Left lung (tissue), 10 donors: ENCODE results near the gene KRT4. TPM values are rescaled to one million over a fixed set of nuclear protein-coding genes. Genes with fewer than 3 reads are reported as not detected.

Experiments used
- ATAC-seq: fragments of 200-7000 bp; cut with Tn5 transposase; one replicate; pipeline ENCODE4 v1.9.1; 2020; ENCODE audit warnings: moderate library complexity
- DNase-seq, 4 donors: peaks; one replicate each; pipeline ENCODE4 v3.0.0-alpha.2; 2013 to 2020
- H3K27ac ChIP-seq, 2 donors: fragments of 200-600 bp; sonication (generic) in 1 of 2; one replicate each; pipeline versions ENCODE4 v1.5.0 to v1.8.0; 2020 to 2021
- H3K27me3 ChIP-seq, 2 donors: fragments of 200-600 bp; sonication (generic) in 1 of 2; one replicate each; pipeline versions ENCODE4 v1.5.0 to v1.8.0; 2020 to 2021
- H3K36me3 ChIP-seq, 2 donors: fragments of 200-600 bp; sonication (generic) in 1 of 2; one replicate each; pipeline versions ENCODE4 v1.5.0 to v1.8.0; 2020 to 2021
- H3K4me1 ChIP-seq, 2 donors: fragments of 200-600 bp; one replicate each; pipeline ENCODE4 v1.8.0; 2021
- H3K4me3 ChIP-seq, 2 donors: fragments of 200-600 bp; sonication (generic) in 1 of 2; one replicate each; pipeline versions ENCODE4 v1.5.0 to v1.8.0; 2020 to 2021; ENCODE audit warnings: mild to moderate bottlenecking in 1 of 2
- H3K9me3 ChIP-seq, 2 donors: fragments of 200-600 bp; sonication (generic) in 1 of 2; one replicate each; pipeline versions ENCODE4 v1.5.0 to v1.8.0; 2020 to 2021
- intact Hi-C, 2 donors: fragments of 100-400 bp; cut with DNase I; formaldehyde crosslinking; loops; one replicate each; pipeline versions ENCODE4 v1.11.2 to v1.14.2; 2022
- polyA plus RNA-seq, 6 donors: library from polyadenylated mRNA; unstranded; fragments of 120-200 nt; gene quantifications; one replicate each; pipeline ENCODE4 v1.2.1, GENCODE V29; 2013; ENCODE audit not compliant: insufficient read length in 6 of 6
- total RNA-seq, 2 donors: library from RNA; stranded (reverse); fragmentation: NEBNext Ultra II Directional; extraction: Animal tissue kit (Norgen Biotek cat#: 25700); gene quantifications; one replicate each; pipeline ENCODE4 v1.2.1, GENCODE V29; 2021
- TF ChIP-seq, protein P1 (sequence below), 2 donors: fragments of 200-600 bp; sonication (generic) in 1 of 2; IDR thresholded peaks; one replicate each; pipeline versions ENCODE4 v1.5.0 to v1.8.0; 2021; ENCODE audit warnings: antibody characterized with exemption in 2 of 2
- donor health status: DM: no; HTN: yes; CAD: no.
- donor health status: DM: no; HTN: no; CAD: no.

The KRT4 gene
- total and polyA plus RNA-seq, 8 donors, result 0.47 to 9.4 (median 2.6) TPM

DNA sequence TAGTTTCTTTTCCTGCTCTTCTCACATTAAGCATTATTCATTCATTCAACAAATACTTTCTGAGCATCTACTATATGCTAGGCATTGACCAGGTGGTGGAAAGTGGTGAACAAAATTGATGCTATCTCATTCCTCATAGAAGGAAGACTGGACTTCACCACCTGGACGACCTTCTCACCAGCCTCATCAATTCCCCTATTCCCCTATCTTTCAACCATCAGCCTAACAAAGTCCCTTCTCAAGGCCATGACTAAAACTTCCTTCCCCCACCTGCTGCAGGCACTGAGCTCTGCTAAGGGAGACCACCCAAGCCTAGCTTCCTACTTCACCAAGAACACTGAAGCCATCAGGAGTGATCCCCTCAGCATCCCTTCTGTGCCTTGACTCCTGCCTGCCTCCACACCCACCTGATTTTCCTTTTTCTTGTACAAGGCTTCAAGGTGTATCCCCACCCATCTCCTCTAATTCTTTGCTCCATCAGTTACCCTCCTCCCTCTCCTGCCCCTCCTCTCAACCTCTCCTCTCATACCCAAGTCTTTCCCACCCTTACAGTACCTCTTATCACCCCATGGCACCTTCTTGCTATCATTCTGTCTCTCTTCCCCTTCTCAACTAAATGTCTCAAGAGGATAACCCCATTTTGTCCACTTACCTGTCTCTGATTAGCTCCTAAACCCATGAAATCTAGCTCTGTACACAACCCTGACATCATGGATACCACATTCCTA is 56.3 kb downstream of the KRT4 start:
- Histone ChIP-seq H3K9me3 (peaks cover 0 to 29% of the 10 kb centered on the region in 2 donors), H3K27ac (no peak overlapping the region), H3K4me1 (no peaks in the 10 kb centered on the region), H3K27me3 (peaks cover 0 to 48% of the 10 kb centered on the region in 2 donors), H3K4me3 (no peak overlapping the region), H3K36me3 (no peaks in the 10 kb centered on the region)
- ATAC-seq (no peak), DNase-seq (no peak)
- TF ChIP-seq, protein P1, sequence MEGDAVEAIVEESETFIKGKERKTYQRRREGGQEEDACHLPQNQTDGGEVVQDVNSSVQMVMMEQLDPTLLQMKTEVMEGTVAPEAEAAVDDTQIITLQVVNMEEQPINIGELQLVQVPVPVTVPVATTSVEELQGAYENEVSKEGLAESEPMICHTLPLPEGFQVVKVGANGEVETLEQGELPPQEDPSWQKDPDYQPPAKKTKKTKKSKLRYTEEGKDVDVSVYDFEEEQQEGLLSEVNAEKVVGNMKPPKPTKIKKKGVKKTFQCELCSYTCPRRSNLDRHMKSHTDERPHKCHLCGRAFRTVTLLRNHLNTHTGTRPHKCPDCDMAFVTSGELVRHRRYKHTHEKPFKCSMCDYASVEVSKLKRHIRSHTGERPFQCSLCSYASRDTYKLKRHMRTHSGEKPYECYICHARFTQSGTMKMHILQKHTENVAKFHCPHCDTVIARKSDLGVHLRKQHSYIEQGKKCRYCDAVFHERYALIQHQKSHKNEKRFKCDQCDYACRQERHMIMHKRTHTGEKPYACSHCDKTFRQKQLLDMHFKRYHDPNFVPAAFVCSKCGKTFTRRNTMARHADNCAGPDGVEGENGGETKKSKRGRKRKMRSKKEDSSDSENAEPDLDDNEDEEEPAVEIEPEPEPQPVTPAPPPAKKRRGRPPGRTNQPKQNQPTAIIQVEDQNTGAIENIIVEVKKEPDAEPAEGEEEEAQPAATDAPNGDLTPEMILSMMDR (IDR thresholded peaks at IDR 0.05), result no peak
- intact Hi-C loops, result no loop called here

Other genes starting within 250 kb of the KRT4 start
- gene KRT74, start 240.3 kb downstream of the KRT4 start, total RNA-seq, result not detected
- not detected for gene KRT74, start 240.3 kb downstream of the KRT4 start, polyA plus RNA-seq
- not detected for gene KRT72, start 212.7 kb downstream of the KRT4 start, total RNA-seq
- gene KRT72, start 212.7 kb downstream of the KRT4 start, polyA plus RNA-seq, result under 1 TPM; 0.08 to 0.30 (median 0.21) TPM
- gene KRT73, start 195.6 kb downstream of the KRT4 start, total RNA-seq, result not detected
- under 1 TPM; 0.06 to 0.34 (median 0.20) TPM for gene KRT73, start 195.6 kb downstream of the KRT4 start, polyA plus RNA-seq
- gene KRT2, start 161.9 kb downstream of the KRT4 start, total RNA-seq, result not detected
- gene KRT2, start 161.9 kb downstream of the KRT4 start, polyA plus RNA-seq, result not detected
- under 1 TPM in 1 of 2 donors, not detected in 1; 0.64 TPM for gene KRT1, start 133.7 kb downstream of the KRT4 start, total RNA-seq
- gene KRT1, start 133.7 kb downstream of the KRT4 start, polyA plus RNA-seq, result under 1 TPM; 0.33 to 0.95 (median 0.48) TPM
- not detected for gene KRT77, start 110.6 kb downstream of the KRT4 start, total RNA-seq
- not detected for gene KRT77, start 110.6 kb downstream of the KRT4 start, polyA plus RNA-seq
- not detected for gene KRT76, start 36.8 kb downstream of the KRT4 start, total RNA-seq
- not detected for gene KRT76, start 36.8 kb downstream of the KRT4 start, polyA plus RNA-seq
- not detected for gene KRT3, start 18.0 kb downstream of the KRT4 start, total RNA-seq
- gene KRT3, start 18.0 kb downstream of the KRT4 start, polyA plus RNA-seq, result not detected
- gene KRT79, start 20.2 kb upstream of the KRT4 start, total RNA-seq, result under 1 TPM; 0.32 to 0.58 TPM
- not detected for gene KRT79, start 20.2 kb upstream of the KRT4 start, polyA plus RNA-seq
- not detected for gene KRT78, start 34.9 kb upstream of the KRT4 start, total RNA-seq
- under 1 TPM in 3 of 6 donors, not detected in 3; 0.14 to 0.21 (median 0.14) TPM for gene KRT78, start 34.9 kb upstream of the KRT4 start, polyA plus RNA-seq
- gene KRT8, start 91.0 kb upstream of the KRT4 start, total RNA-seq, result 1,000 to 10,000 TPM in 1 of 2 donors, 100 to 1,000 TPM in 1; 583 to 1,126 TPM
- gene KRT8, start 91.0 kb upstream of the KRT4 start, polyA plus RNA-seq, result 100 to 1,000 TPM; 159 to 252 (median 185) TPM
- gene KRT18, start 135.0 kb upstream of the KRT4 start, total RNA-seq, result 100 to 1,000 TPM; 447 to 667 TPM
- 100 to 1,000 TPM; 104 to 155 (median 118) TPM for gene KRT18, start 135.0 kb upstream of the KRT4 start, polyA plus RNA-seq
- gene EIF4B, start 192.3 kb upstream of the KRT4 start, total RNA-seq, result 100 to 1,000 TPM; 326 to 378 TPM
- gene EIF4B, start 192.3 kb upstream of the KRT4 start, polyA plus RNA-seq, result 100 to 1,000 TPM; 447 to 581 (median 554) TPM
- gene TNS2, start 235.9 kb upstream of the KRT4 start, total RNA-seq, result 100 to 1,000 TPM; 112 to 129 TPM
- 100 to 1,000 TPM; 101 to 164 (median 117) TPM for gene TNS2, start 235.9 kb upstream of the KRT4 start, polyA plus RNA-seq